ENCODE data around the gene SRD5A3.

SRD5A3 gene

GRCh38 chr4:55405073-55405472 is 59.0 kb downstream of the SRD5A3 start:
- peaks cover 78% of the 10 kb centered on the region for H3K79me2 ChIP-seq (ENCODE audit: insufficient read depth, low read depth)
- peaks cover 4% of the 10 kb centered on the region for H3K4me1 ChIP-seq (ENCODE audit: low read depth, poor library complexity, severe bottlenecking)
- no peak overlapping the region for H3K9ac ChIP-seq
- H3K4me2 ChIP-seq = no peak overlapping the region
- H3K36me3 ChIP-seq (ENCODE audit: insufficient read depth) = peaks cover 5% of the 10 kb centered on the region; the same call in 1 of the 2 replicates
- H2AFZ ChIP-seq (ENCODE audit: low read depth) = no peak overlapping the region
- no peak overlapping the region for H3K27ac ChIP-seq
- no peak overlapping the region for H3K4me3 ChIP-seq (IDR thresholded peaks at IDR 0.05; ENCODE audit: insufficient read depth, low read depth, low read length)
- no peaks in the 10 kb centered on the region for H3K27me3 ChIP-seq (ENCODE audit: insufficient read depth, low read depth)
- TF ChIP-seq CTCF (conservative IDR thresholded peaks at IDR 0.05; ENCODE audit: low read depth, low read length) = no peak
- peaks cover 12% of the 10 kb centered on the region; the same call in 1 of the 2 replicates for H4K20me1 ChIP-seq (ENCODE audit: insufficient read depth)

- Histone ChIP-seq H3K79me2 (ENCODE audit: insufficient read depth, low read depth) (peaks cover 80% of the 10 kb centered on the region), H3K4me2 (no peak overlapping the region), H3K27me3 (ENCODE audit: insufficient read depth, low read depth) (no peaks in the 10 kb centered on the region), H3K27ac (no peak overlapping the region), H3K4me1 (ENCODE audit: low read depth, poor library complexity, severe bottlenecking) (no peaks in the 10 kb centered on the region), H3K36me3 (ENCODE audit: insufficient read depth) (peaks cover 5% of the 10 kb centered on the region; the same call in 1 of the 2 replicates), H3K9ac (no peak overlapping the region), H4K20me1 (ENCODE audit: insufficient read depth) (peaks cover 8% of the 10 kb centered on the region; the same call in 1 of the 2 replicates), H3K4me3 (IDR thresholded peaks at IDR 0.05; ENCODE audit: insufficient read depth, low read depth, low read length) (no peak overlapping the region), H2AFZ (ENCODE audit: low read depth) (no peak overlapping the region)
- TF ChIP-seq CTCF (conservative IDR thresholded peaks at IDR 0.05; ENCODE audit: low read depth, low read length) = no peak
Observed at GRCh38 chr4:55406545-55406944, 60.5 kb downstream of the SRD5A3 start.

- H3K36me3 ChIP-seq (ENCODE audit: insufficient read depth) = peaks cover 5% of the 10 kb centered on the region; the same call in 1 of the 2 replicates
- H3K27ac ChIP-seq = no peak overlapping the region
- H4K20me1 ChIP-seq (ENCODE audit: insufficient read depth) = peaks cover 8% of the 10 kb centered on the region; the same call in 1 of the 2 replicates
- no peak overlapping the region for H2AFZ ChIP-seq (ENCODE audit: low read depth)
- no peak for TF ChIP-seq CTCF (conservative IDR thresholded peaks at IDR 0.05; ENCODE audit: low read depth, low read length)
- no peaks in the 10 kb centered on the region for H3K27me3 ChIP-seq (ENCODE audit: insufficient read depth, low read depth)
- H3K9ac ChIP-seq = no peak overlapping the region
- H3K4me1 ChIP-seq (ENCODE audit: low read depth, poor library complexity, severe bottlenecking) = no peaks in the 10 kb centered on the region
- H3K79me2 ChIP-seq (ENCODE audit: insufficient read depth, low read depth) = peaks cover 81% of the 10 kb centered on the region
- no peak overlapping the region for H3K4me2 ChIP-seq
- H3K4me3 ChIP-seq (IDR thresholded peaks at IDR 0.05; ENCODE audit: insufficient read depth, low read depth, low read length) = no peak overlapping the region
Observed at GRCh38 chr4:55407119-55407518, 61.1 kb downstream of the SRD5A3 start.

GRCh38 chr4:55407764-55408163 is 61.7 kb downstream of the SRD5A3 start:
- Histone ChIP-seq H3K9ac (no peak overlapping the region), H4K20me1 (ENCODE audit: insufficient read depth) (peaks cover 8% of the 10 kb centered on the region; the same call in 1 of the 2 replicates), H3K4me3 (IDR thresholded peaks at IDR 0.05; ENCODE audit: insufficient read depth, low read depth, low read length) (no peak overlapping the region), H3K4me2 (no peak overlapping the region), H3K36me3 (ENCODE audit: insufficient read depth) (peaks cover 5% of the 10 kb centered on the region; the same call in 1 of the 2 replicates), H3K27ac (no peak overlapping the region), H3K79me2 (ENCODE audit: insufficient read depth, low read depth) (peaks cover 81% of the 10 kb centered on the region), H2AFZ (ENCODE audit: low read depth) (no peak overlapping the region), H3K4me1 (ENCODE audit: low read depth, poor library complexity, severe bottlenecking) (no peaks in the 10 kb centered on the region), H3K27me3 (ENCODE audit: insufficient read depth, low read depth) (no peaks in the 10 kb centered on the region)
- no peak for TF ChIP-seq CTCF (conservative IDR thresholded peaks at IDR 0.05; ENCODE audit: low read depth, low read length)
